K562 (cell line): ENCODE data around the gene NTF4. TPM values are rescaled to one million over a fixed set of nuclear protein-coding genes. Genes with fewer than 3 reads are reported as not detected.
A peak's percentile ranks its signal among the peaks of the same experiment; 100 is the strongest.

Experiments used
- CBFA2T2 ChIP-seq: fragments of 450-650 bp; conservative IDR thresholded peaks from 2 replicates; pipeline ENCODE4 v1.6.1; 2017; ENCODE audit warnings: mild to moderate bottlenecking
- DDX20 ChIP-seq: fragments of 450-650 bp; IDR thresholded peaks from 2 replicates; pipeline ENCODE4 v1.6.1; 2016; ENCODE audit warnings: missing genetic modification characterization, low read depth, mild to moderate bottlenecking, missing compliant biosample characterization, moderate library complexity
- GABPB1 ChIP-seq: sonication (generic); formaldehyde crosslinking; IDR thresholded peaks from 2 replicates; pipeline ENCODE4 v1.8.0; 2022; ENCODE audit warnings: mild to moderate bottlenecking, missing genetic modification reagents
- GTF2E2 ChIP-seq: fragments of 200-800 bp; sonication (Bioruptor generic); IDR thresholded peaks from 2 replicates; pipeline ENCODE4 v1.6.1; 2016; ENCODE audit warnings: missing genetic modification characterization, missing compliant biosample characterization
- HOXB6 ChIP-seq: fragments of 250-450 bp; sonication (Bioruptor Pico); IDR thresholded peaks from 2 replicates; pipeline ENCODE4 v1.5.1; 2022; ENCODE audit warnings: mild to moderate bottlenecking, borderline replicate concordance
- KLF13 ChIP-seq: fragments of 450-650 bp; IDR thresholded peaks from 2 replicates; pipeline ENCODE4 v1.6.1; 2016; ENCODE audit warnings: missing genetic modification characterization, low read depth, mild to moderate bottlenecking, missing compliant biosample characterization, moderate library complexity, borderline replicate concordance
- MCM3 ChIP-seq: fragments of 450-650 bp; IDR thresholded peaks from 2 replicates; pipeline ENCODE4 v1.6.1; 2016
- MLX ChIP-seq, 2 experiments: fragments of 450-650 bp in 1 of 2; sonication (generic) in 1 of 2; formaldehyde crosslinking; conservative IDR thresholded peaks; 2 replicates each; pipeline versions ENCODE4 v1.4.0 to v1.8.1; 2020 to 2022; ENCODE audit warnings: mild to moderate bottlenecking in 1 of 2, missing genetic modification reagents in 1 of 2
- NBN ChIP-seq: fragments of 450-650 bp; IDR thresholded peaks from 2 replicates; pipeline ENCODE4 v1.6.1; 2016; ENCODE audit warnings: low read depth, mild to moderate bottlenecking
- NKRF ChIP-seq: fragments of 450-650 bp; IDR thresholded peaks from 2 replicates; pipeline ENCODE4 v1.6.1; 2016; ENCODE audit warnings: borderline replicate concordance
- NONO ChIP-seq, 2 experiments: fragments of 200-400 bp in 1 of 2; fragments of 450-650 bp in 1 of 2; formaldehyde crosslinking in 1 of 2; IDR thresholded peaks; 2 replicates each; pipeline ENCODE4 v1.6.1; 2017; ENCODE audit warnings: low read depth in 2 of 2, mild to moderate bottlenecking in 2 of 2, moderate library complexity in 2 of 2, low read length in 1 of 2
- POLR2AphosphoS5 ChIP-seq: IDR thresholded peaks from 2 replicates; pipeline ENCODE4 v1.6.1; 2011; ENCODE audit warnings: mild to moderate bottlenecking, low read depth, low read length, moderate library complexity; ENCODE audit not compliant: control insufficient read depth, insufficient read depth
- RBM17 ChIP-seq: fragments of 200-400 bp; formaldehyde crosslinking; IDR thresholded peaks from 2 replicates; pipeline ENCODE4 v1.6.1; 2017; ENCODE audit warnings: low read depth, mild to moderate bottlenecking, low read length, borderline replicate concordance
- RUNX1 ChIP-seq: sonication (generic); IDR thresholded peaks from 2 replicates; pipeline ENCODE4 v1.6.1; 2016; ENCODE audit warnings: antibody characterized with exemption, low read depth
- SMAD2 ChIP-seq: fragments of 150-350 bp; IDR thresholded peaks from 2 replicates; pipeline ENCODE4 v1.6.1; 2014; ENCODE audit warnings: low read depth, mild to moderate bottlenecking, low read length
- SMAD3 ChIP-seq: fragments of 450-650 bp; formaldehyde crosslinking; conservative IDR thresholded peaks from 2 replicates; pipeline ENCODE4 v1.4.0; 2020; ENCODE audit warnings: mild to moderate bottlenecking
- ZNF282 ChIP-seq: sonication (generic); formaldehyde crosslinking; IDR thresholded peaks from 2 replicates; pipeline ENCODE4 v1.8.1; 2023; ENCODE audit warnings: missing genetic modification reagents
- ZNF431 ChIP-seq: sonication (generic); formaldehyde crosslinking; IDR thresholded peaks from 2 replicates; pipeline ENCODE4 v1.8.0; 2022; ENCODE audit warnings: mild to moderate bottlenecking, missing genetic modification reagents
- ZNF436 ChIP-seq: fragments of 250-450, 450-650 bp; sonication (Bioruptor Pico); formaldehyde crosslinking; IDR thresholded peaks from 2 replicates; pipeline ENCODE4 v1.7.0; 2020; ENCODE audit warnings: mild to moderate bottlenecking
- ZNF586 ChIP-seq: fragments of 450-650 bp; formaldehyde crosslinking; conservative IDR thresholded peaks from 2 replicates; pipeline ENCODE4 v1.4.0; 2020; ENCODE audit warnings: mild to moderate bottlenecking, moderate library complexity
- polyA plus RNA-seq, 8 experiments: library from polyadenylated mRNA; depleted of rRNA in 4 of 8; stranded (reverse) in 5 of 8; unstranded in 3 of 8; fragments of >200 nt; fragmentation: Nextera tagmentation in 2 of 8; fragmentation: Illumina TruSeq in 1 of 8; extraction: Ambion mirVana in 2 of 8; extraction: Trizol in 1 of 8; gene quantifications; 2 replicates each; pipeline versions ENCODE4 v1.2.1 to v1.2.3, GENCODE V29; 2011 to 2014; ENCODE audit warnings: inconsistent platforms in 1 of 8, missing spikeins in 1 of 8
- total RNA-seq, 7 experiments: library from RNA; depleted of rRNA in 6 of 7; stranded (reverse); fragments of >200 nt in 6 of 7; fragmentation: Illumina TruSeq in 2 of 7; extraction: Trizol in 2 of 7; gene quantifications; 2 replicates each; pipeline versions ENCODE4 v1.2.1 to v1.2.3, GENCODE V29; 2011 to 2021; ENCODE audit warnings: low replicate concordance in 1 of 7
- TF ChIP-seq, protein P1 (sequence below): conservative IDR thresholded peaks from 2 replicates; pipeline ENCODE4 v1.6.1; 2011; ENCODE audit warnings: low read depth, mild to moderate bottlenecking, low read length; ENCODE audit not compliant: control insufficient read depth

Gene NTF4
- total and polyA plus RNA-seq, 9 of the 15 experiments (the other 6 are each of a cell fraction or from before 2014, with no cell fraction given), result not detected

GRCh38 chr19:49073514-49074378 lies 9.1 kb upstream of the NTF4 start (continued):
- TF ChIP-seq KLF13 (tag) (no peak), SMAD2 (no peak), GTF2E2 (tag) (no peak), ZNF436 (no peak), NONO (IDR thresholded peaks at IDR 0.05; ENCODE audit: low read depth in 2 of 2, low read length in 1 of 2) (no peak), ZNF431 (CRISPR knock-in tag) (no peak), SMAD3 (CRISPR knock-in tag) (no peak), MLX (CRISPR knock-in tag; conservative IDR thresholded peaks at IDR 0.05) (no peak), CBFA2T2 (no peak), ZNF586 (CRISPR knock-in tag) (no peak), GABPB1 (no peak), NKRF (peak; percentile 59; the same call in 1 of the 2 replicates), RUNX1 (no peak), ZNF282 (no peak), POLR2AphosphoS5 (no peak), DDX20 (tag) (no peak), HOXB6 (CRISPR knock-in tag) (no peak), NBN (peak; percentile 63; the same call in 1 of the 2 replicates), MCM3 (no peak), RBM17 (no peak)
- TF ChIP-seq, protein P1, sequence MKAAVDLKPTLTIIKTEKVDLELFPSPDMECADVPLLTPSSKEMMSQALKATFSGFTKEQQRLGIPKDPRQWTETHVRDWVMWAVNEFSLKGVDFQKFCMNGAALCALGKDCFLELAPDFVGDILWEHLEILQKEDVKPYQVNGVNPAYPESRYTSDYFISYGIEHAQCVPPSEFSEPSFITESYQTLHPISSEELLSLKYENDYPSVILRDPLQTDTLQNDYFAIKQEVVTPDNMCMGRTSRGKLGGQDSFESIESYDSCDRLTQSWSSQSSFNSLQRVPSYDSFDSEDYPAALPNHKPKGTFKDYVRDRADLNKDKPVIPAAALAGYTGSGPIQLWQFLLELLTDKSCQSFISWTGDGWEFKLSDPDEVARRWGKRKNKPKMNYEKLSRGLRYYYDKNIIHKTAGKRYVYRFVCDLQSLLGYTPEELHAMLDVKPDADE, result no peak
